IPS-18c (cell line): ENCODE results near the gene CREB1.
A peak's percentile ranks its signal among the peaks of the same experiment; 100 is the strongest.

ENCODE experiments used
- H3K4me3 ChIP-seq: 2 replicates; pipeline ENCODE4 v1.7.0; 2013; ENCODE audit warnings: low read depth, mild to moderate bottlenecking, low read length, moderate library complexity; ENCODE audit not compliant: insufficient read depth
- H3K9me3 ChIP-seq: one replicate; pipeline ENCODE4 v1.6.1; 2013; ENCODE audit warnings: mild to moderate bottlenecking, low read length, moderate library complexity; ENCODE audit not compliant: control insufficient read depth, insufficient read depth

CREB1 gene

GRCh38 chr2:207587305-207587704, 57.5 kb downstream of the CREB1 start:
- H3K9me3 ChIP-seq = no peaks in the 10 kb centered on the region
- no peak overlapping the region for H3K4me3 ChIP-seq

GRCh38 chr2:207589143-207589542, 59.4 kb downstream of the CREB1 start:
- Histone ChIP-seq H3K9me3 (no peaks in the 10 kb centered on the region), H3K4me3 (no peak overlapping the region)

GRCh38 chr2:207593277-207593676, 63.5 kb downstream of the CREB1 start:
- Histone ChIP-seq H3K4me3 (no peak overlapping the region), H3K9me3 (no peaks in the 10 kb centered on the region)

DNA sequence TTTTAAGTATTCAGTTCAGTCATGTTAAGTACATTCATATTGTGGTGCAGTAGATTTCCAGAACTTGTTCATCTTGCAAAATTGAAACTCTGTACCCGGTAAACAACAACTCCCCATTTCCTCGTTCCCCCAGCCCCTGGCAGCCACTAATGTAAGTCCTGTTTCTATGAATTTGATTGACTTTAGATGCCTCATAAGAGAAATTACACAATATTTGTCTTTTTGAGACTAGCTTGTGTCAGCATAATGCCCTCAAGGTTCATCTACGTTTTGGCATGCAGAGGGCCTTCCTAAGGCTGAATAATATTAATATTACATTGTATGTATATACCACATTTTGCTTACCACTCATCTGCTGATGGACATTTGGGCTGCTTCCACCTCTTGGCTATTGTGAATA, 64.5 kb downstream of the CREB1 start:
- no peaks in the 10 kb centered on the region for H3K9me3 ChIP-seq
- no peak overlapping the region for H3K4me3 ChIP-seq

DNA sequence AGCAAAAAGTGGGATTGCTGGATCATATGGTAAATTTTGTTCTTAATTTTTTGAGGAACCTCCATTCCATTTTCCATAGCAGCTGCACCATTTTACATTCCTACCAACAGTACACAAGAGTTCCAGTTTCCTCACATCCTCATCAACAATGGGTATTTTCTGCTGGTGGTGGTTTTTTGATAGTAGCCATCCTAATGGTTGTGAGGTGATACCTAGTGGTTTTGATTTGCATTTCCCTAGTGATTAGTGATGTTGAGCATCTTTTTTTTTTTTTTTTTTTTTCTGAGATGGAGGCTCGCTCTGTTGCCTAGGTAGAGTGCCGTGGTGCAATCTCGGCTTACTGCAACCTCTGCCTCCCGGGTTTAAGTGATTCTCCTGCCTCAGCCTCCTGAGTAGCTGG, 65.0 kb downstream of the CREB1 start:
- H3K4me3 ChIP-seq = no peak overlapping the region
- H3K9me3 ChIP-seq = no peaks in the 10 kb centered on the region

DNA sequence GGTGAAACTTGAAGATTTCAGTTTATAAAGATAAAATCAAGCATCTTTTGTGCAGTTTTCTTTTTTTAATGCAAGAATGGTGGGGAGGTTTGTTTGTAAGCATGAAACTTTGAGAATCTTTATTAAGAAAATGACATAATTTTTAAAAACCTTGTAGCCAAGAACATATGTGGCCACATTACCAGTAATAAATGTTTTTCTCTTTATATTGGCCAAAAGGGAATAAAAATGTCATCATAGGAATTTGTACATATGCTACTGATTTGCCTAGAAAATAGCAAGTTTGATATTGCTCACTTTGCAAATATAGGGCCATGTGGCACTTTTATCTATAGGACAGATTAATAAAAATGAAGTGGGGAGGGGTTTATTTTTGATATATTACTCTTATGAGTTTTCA, 69.9 kb downstream of the CREB1 start:
- H3K4me3 ChIP-seq = no peak overlapping the region

DNA sequence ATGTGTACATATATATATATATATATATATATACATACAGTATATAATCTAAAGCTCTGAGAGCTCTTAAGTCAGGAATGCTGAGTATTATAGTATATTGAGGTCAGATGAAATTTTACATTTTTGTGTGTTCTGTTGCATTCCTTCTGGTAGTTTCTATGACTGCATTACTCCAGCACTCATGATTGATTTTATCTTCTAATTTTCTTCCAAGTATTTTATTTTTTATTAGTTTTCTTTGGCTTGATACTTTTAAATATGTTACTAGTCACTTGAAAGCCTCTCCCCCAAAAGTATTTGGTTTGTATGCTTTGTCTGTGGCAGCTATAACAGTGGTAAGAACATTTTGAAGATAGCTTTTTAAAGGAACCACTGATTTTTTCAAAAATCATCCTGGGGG, 70.5 kb downstream of the CREB1 start:
- no peaks in the 10 kb centered on the region for H3K9me3 ChIP-seq
- no peak overlapping the region for H3K4me3 ChIP-seq

More for the DNA sequence above, 69.9 kb downstream of the CREB1 start:
- no peaks in the 10 kb centered on the region for H3K9me3 ChIP-seq

GRCh38 chr2:207601774-207602173, 72.0 kb downstream of the CREB1 start:
- no peaks in the 10 kb centered on the region for H3K9me3 ChIP-seq

GRCh38 chr2:207603486-207603885, 73.7 kb downstream of the CREB1 start:
- Histone ChIP-seq H3K9me3 (no peaks in the 10 kb centered on the region), H3K4me3 (no peak overlapping the region)

More at GRCh38 chr2:207601774-207602173, 72.0 kb downstream of the CREB1 start:
- no peak overlapping the region for H3K4me3 ChIP-seq

- Histone ChIP-seq H3K4me3 (no peak overlapping the region), H3K9me3 (no peaks in the 10 kb centered on the region)
Observed at GRCh38 chr2:207606399-207606798, 76.6 kb downstream of the CREB1 start.

GRCh38 chr2:207606829-207607228, 77.1 kb downstream of the CREB1 start:
- H3K9me3 ChIP-seq = no peaks in the 10 kb centered on the region
- no peak overlapping the region for H3K4me3 ChIP-seq

GRCh38 chr2:207612714-207613113, 83.0 kb downstream of the CREB1 start:
- H3K9me3 ChIP-seq = no peaks in the 10 kb centered on the region
- H3K4me3 ChIP-seq = no peak overlapping the region

DNA sequence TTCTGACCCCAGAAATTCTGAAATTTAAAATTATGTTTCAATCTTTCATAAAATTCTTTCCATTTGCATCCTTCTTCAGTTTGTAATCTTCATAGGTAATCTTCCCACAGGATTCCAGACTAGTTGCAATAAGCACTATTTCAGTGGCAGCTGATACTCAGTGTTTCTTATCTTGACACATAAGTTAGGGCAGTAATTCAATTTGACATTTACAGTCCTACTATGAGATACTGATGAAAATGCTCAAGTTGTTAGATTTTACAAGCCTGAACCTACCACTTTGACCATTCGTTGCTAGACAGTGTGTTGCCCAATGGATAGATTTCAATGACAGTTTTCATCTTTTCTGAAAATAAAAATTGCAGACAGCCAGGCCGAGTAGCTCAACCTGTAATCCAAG, 85.1 kb downstream of the CREB1 start:
- H3K9me3 ChIP-seq = no peaks in the 10 kb centered on the region
- no peak overlapping the region for H3K4me3 ChIP-seq

- Histone ChIP-seq H3K9me3 (no peaks in the 10 kb centered on the region), H3K4me3 (no peak overlapping the region)
Observed at GRCh38 chr2:207616185-207616584, 86.4 kb downstream of the CREB1 start.

GRCh38 chr2:207617011-207617671, 87.4 kb downstream of the CREB1 start:
- H3K4me3 ChIP-seq = no peak overlapping the region

GRCh38 chr2:207619764-207620203, 90.0 kb downstream of the CREB1 start:
- no peak overlapping the region for H3K4me3 ChIP-seq
- H3K9me3 ChIP-seq = no peaks in the 10 kb centered on the region

More at GRCh38 chr2:207617011-207617671, 87.4 kb downstream of the CREB1 start:
- H3K9me3 ChIP-seq = no peaks in the 10 kb centered on the region

GRCh38 chr2:207621501-207622039, 91.8 kb downstream of the CREB1 start:
- Histone ChIP-seq H3K4me3 (no peak overlapping the region), H3K9me3 (no peaks in the 10 kb centered on the region)

DNA sequence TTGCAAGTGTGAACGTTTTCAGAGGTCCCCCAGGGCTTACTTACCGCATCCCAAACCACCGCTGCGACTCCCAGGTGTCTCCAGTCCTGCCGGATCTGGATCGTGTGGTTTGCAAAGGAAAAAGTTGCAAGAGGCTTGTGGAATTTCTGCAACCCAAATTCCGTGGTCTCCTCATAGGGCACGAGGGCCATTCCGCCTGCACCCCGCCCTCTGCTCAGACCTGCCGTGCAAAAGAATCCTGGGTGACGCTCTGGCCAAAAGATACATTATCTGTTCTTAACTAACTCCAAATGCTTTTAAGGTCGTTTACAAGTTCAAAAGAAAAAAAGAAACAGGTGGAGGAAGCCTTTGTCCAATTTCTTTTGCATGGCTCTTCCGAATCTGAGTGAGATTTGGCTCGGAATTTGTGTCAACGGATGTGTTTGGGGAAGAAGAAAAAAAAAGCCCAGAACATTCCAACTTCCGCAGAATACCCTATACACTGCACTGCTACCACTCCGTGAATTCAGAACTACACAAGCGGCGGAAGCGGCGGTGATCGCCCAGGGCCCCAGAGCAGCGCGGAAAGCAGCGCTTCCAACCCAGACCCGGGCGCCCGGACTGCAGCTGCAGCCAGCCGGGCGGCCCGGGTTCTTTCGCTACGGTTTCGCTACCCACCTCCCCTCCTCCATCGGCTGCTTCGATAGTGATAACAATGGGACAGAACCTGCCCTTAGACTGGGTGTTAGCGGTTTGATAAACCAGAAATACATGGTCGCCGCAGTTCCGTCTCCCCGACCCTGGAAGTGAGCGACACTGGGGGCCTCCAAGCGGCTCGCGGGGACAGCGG, 94.6 kb downstream of the CREB1 start:
- Histone ChIP-seq H3K4me3 (peak overlapping the region; percentile 90), H3K9me3 (no peaks in the 10 kb centered on the region)
